Endothelial cell of umbilical vein (primary cell): Measurements from ENCODE around the gene CEP350.

Source experiments
- CTCF ChIP-seq, 2 donors: IDR thresholded peaks; 1 replicate in 1 of 2; 2 replicates in 1 of 2; pipeline ENCODE4 v1.5.1; 2011; ENCODE audit warnings: low read length in 2 of 2, mild to moderate bottlenecking in 2 of 2, moderate library complexity in 2 of 2, control low read depth in 1 of 2, inconsistent platforms in 1 of 2, low read depth in 1 of 2; ENCODE audit not compliant: insufficient read depth in 1 of 2; ENCODE audit errors: extremely low read depth in 1 of 2
- EZH2 ChIP-seq: IDR thresholded peaks from 2 replicates; pipeline ENCODE4 v1.6.1; 2012; ENCODE audit warnings: borderline replicate concordance, low read depth, mild to moderate bottlenecking, moderate library complexity, low read length, inconsistent platforms; ENCODE audit not compliant: severe bottlenecking
- MYC ChIP-seq: IDR thresholded peaks from one replicate; pipeline ENCODE4 v1.6.1; 2011; ENCODE audit warnings: mild to moderate bottlenecking, low read depth, low read length
- POLR2A ChIP-seq: IDR thresholded peaks from 2 replicates; pipeline ENCODE4 v1.6.1; 2012; ENCODE audit warnings: low read depth, mild to moderate bottlenecking, control low read depth, low read length

DNA sequence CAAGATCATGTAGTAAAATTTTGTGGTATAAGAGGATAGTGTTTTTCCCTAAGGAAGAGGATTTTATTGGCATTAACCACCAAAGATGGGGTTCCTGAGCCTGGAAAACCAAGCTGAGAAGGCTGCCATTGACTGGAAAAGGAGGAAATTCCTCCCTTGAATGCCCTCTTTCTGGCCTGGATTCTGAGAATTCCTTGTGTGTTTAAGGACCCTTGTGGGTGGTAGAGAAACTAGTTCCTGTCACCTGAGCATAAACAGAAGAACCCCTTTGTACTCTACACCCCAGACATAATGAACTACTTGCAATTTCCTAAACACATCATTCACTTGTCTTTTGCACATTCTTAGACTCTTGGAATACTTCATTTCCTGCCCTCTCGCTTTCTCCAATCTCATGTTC, 33.1 kb upstream of the CEP350 start:
- TF ChIP-seq MYC (no peak), EZH2 (no peak), POLR2A (no peak), CTCF (IDR thresholded peaks at IDR 0.05; ENCODE audit: extremely low read depth in 1 of 2, insufficient read depth in 1 of 2, low read depth in 1 of 2, low read length in 2 of 2) (no peak)
